ENCODE results near the gene BPIFB2.

Gene BPIFB2

GRCh38 chr20:33071198-33071597, 63.7 kb downstream of the BPIFB2 start:
- DNase-seq = no peak

- no peak for DNase-seq
Observed at GRCh38 chr20:33072362-33072761, 64.9 kb downstream of the BPIFB2 start.

GRCh38 chr20:33072813-33073212, 65.3 kb downstream of the BPIFB2 start:
- DNase-seq = no peak
